SU-DHL-6 (cell line): Measurements from ENCODE around the gene STN1.

Experiments used
- H2AFZ ChIP-seq: fragments of 200-600 bp; sonication (generic); 2 replicates; pipeline ENCODE4 v1.6.1; 2014; ENCODE audit warnings: low read depth, mild to moderate bottlenecking, moderate library complexity, mixed read lengths, antibody characterized with exemption, low read length; ENCODE audit not compliant: severe bottlenecking
- H3F3A ChIP-seq: fragments of 200-600 bp; shearing (Covaris generic); 2 replicates; pipeline ENCODE4 v1.6.0; 2016; ENCODE audit warnings: antibody characterized with exemption, mild to moderate bottlenecking; ENCODE audit not compliant: insufficient read depth
- H3K27ac ChIP-seq: fragments of 200-600 bp; sonication (generic); 2 replicates; pipeline ENCODE4 v1.5.1; 2016; ENCODE audit warnings: low read depth, mild to moderate bottlenecking, low read length, moderate library complexity, mixed read lengths
- H3K27me3 ChIP-seq: fragments of 200-600 bp; sonication (generic), shearing (Covaris generic); 2 replicates; pipeline ENCODE4 v1.6.0; 2014; ENCODE audit warnings: mild to moderate bottlenecking, low read length
- H3K36me3 ChIP-seq: fragments of 200-600 bp; sonication (generic); 2 replicates; pipeline ENCODE4 v1.6.1; 2014; ENCODE audit warnings: mild to moderate bottlenecking, low read length, mixed read lengths
- H3K4me2 ChIP-seq: fragments of 300-600, 200-600 bp; shearing (Covaris generic), sonication (generic); 2 replicates; pipeline ENCODE4 v1.6.0; 2014; ENCODE audit warnings: low read length, low read depth, mild to moderate bottlenecking; ENCODE audit not compliant: poor library complexity, severe bottlenecking
- H3K4me3 ChIP-seq: fragments of 200-600 bp; sonication (generic); 2 replicates; pipeline ENCODE4 v1.5.1; 2014; ENCODE audit warnings: antibody characterized with exemption, low read length, mild to moderate bottlenecking, mixed read lengths; ENCODE audit not compliant: insufficient read depth, poor library complexity, severe bottlenecking
- H3K79me2 ChIP-seq: fragments of 200-600 bp; sonication (generic); 2 replicates; pipeline ENCODE4 v1.6.1; 2014; ENCODE audit warnings: mild to moderate bottlenecking, low read length, moderate library complexity; ENCODE audit not compliant: insufficient read depth
- H3K9ac ChIP-seq: fragments of 200-600 bp; sonication (generic); 2 replicates; pipeline ENCODE4 v1.7.0; 2014; ENCODE audit warnings: mild to moderate bottlenecking, low read length
- H3K9me2 ChIP-seq: fragments of 200-600 bp; sonication (generic); replicated peaks from 2 replicates; pipeline ENCODE4 v1.6.1; 2014; ENCODE audit warnings: low read length; ENCODE audit not compliant: insufficient read depth
- H3K9me3 ChIP-seq: fragments of 200-600 bp; sonication (generic); 2 replicates; pipeline ENCODE4 v1.6.1; 2014; ENCODE audit warnings: low read length, mixed read lengths; ENCODE audit not compliant: insufficient read depth
- H4K20me1 ChIP-seq: fragments of 200-600 bp; sonication (generic); 2 replicates; pipeline ENCODE4 v1.6.1; 2014; ENCODE audit warnings: low read depth, mild to moderate bottlenecking, antibody characterized with exemption, low read length, moderate library complexity, mixed read lengths
- CTCF ChIP-seq: fragments of 200-600 bp; sonication (generic); IDR thresholded peaks from one replicate; pipeline ENCODE4 v1.5.1; 2017; ENCODE audit warnings: antibody characterized with exemption, mild to moderate bottlenecking, low read length, moderate library complexity; ENCODE audit not compliant: insufficient read depth, poor library complexity, severe bottlenecking
- EZH2phosphoT487 ChIP-seq: fragments of 200-600 bp; sonication (generic), shearing (Covaris generic); conservative IDR thresholded peaks from 2 replicates; pipeline ENCODE4 v1.6.1; 2018; ENCODE audit warnings: mild to moderate bottlenecking, antibody characterized with exemption, low read length, moderate library complexity, mixed read lengths

The STN1 gene

DNA sequence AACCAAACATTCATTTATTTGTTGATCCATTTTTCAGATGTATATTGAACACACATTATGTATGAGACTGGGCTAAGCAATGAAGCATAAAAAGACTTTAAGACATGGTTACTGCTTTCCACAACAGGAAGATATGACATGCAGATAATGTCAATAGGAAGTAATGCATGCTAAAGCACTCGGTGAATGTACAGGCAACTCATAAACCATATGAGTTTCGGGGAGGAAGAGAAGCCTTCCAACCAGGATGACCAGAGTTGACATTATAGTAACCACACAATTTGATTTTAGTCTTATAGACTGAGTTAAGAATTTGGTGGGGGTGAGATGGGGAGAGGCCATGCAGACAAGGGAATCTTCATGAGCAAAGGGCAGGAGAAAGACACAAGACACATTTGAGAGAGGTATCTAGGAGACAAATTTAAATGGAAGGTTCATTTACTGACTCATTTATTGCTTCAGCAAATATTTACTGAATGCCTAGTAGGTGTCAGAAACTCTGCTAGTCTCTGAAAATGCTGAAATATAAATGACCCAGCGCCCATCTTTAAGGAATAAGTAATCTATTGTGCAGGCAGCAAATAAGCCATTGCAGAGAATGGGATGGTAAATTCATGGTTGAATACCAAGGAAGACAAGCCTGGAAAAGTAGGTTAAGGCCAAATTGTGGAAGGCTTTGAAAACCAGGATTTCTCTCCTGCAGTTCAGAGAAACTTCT, 30.0 kb upstream of the STN1 start:
- no peak overlapping the region for H2AFZ ChIP-seq
- H3K9me2 ChIP-seq, result no peaks in the 10 kb centered on the region
- H3K9ac ChIP-seq, result no peak overlapping the region
- no peaks in the 10 kb centered on the region for H4K20me1 ChIP-seq
- H3K4me2 ChIP-seq, result no peak overlapping the region
- TF ChIP-seq EZH2phosphoT487, result no peak
- TF ChIP-seq CTCF, result no peak
- no peaks in the 10 kb centered on the region for H3F3A ChIP-seq
- no peak overlapping the region for H3K4me3 ChIP-seq
- no peaks in the 10 kb centered on the region for H3K79me2 ChIP-seq
- H3K27me3 ChIP-seq, result no peaks in the 10 kb centered on the region
- H3K27ac ChIP-seq, result no peak overlapping the region
- H3K36me3 ChIP-seq, result no peaks in the 10 kb centered on the region
- no peaks in the 10 kb centered on the region for H3K9me3 ChIP-seq

DNA sequence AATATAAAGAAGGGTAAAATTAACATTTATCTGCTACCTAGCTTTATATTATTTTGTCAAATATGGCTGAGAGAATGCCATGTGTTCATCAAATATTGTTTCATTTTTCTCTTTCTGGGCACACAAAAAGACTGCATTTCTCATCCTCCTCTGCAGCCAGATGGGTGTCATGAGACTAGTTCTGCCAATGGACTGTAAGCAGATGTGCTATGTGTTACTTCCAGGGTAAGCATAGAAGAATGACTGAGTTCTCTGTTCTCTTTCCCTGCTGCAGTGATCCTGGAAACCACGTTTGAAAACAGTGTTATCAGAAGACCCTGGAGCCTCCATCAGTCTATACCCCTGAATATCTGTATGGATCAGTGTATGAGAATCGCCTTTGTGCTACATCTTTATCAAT, 24.9 kb upstream of the STN1 start:
- Histone ChIP-seq H3K9ac (no peak overlapping the region), H3K27me3 (no peaks in the 10 kb centered on the region), H2AFZ (no peak overlapping the region), H3K79me2 (no peaks in the 10 kb centered on the region), H3K9me3 (no peaks in the 10 kb centered on the region), H3F3A (no peaks in the 10 kb centered on the region), H3K4me2 (no peak overlapping the region), H3K4me3 (no peak overlapping the region), H4K20me1 (no peaks in the 10 kb centered on the region), H3K27ac (no peak overlapping the region), H3K9me2 (no peaks in the 10 kb centered on the region), H3K36me3 (no peaks in the 10 kb centered on the region)
- no peak for TF ChIP-seq EZH2phosphoT487
- TF ChIP-seq CTCF, result no peak

DNA sequence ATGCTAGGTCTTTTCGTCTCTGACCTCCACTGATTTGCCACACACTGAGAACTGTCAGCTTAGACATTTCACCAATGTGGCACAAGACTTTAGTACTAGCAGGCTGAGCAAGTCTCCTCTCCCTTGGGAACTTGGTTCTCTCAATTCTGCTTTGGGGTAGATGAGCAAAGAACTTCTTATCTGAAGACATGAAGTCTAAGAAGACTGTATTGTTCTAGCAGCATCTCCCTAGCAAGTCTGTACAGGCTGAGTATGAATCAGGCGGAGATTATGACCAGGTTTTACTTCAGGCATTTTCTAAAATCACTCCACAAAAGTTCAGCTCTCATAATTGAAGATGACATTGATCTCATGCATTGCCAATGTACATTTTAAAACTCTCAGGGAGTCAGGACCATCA, 23.8 kb upstream of the STN1 start:
- no peak overlapping the region for H3K4me2 ChIP-seq
- no peak overlapping the region for H3K9ac ChIP-seq
- H3K36me3 ChIP-seq, result no peaks in the 10 kb centered on the region
- H3K9me3 ChIP-seq, result no peaks in the 10 kb centered on the region
- no peaks in the 10 kb centered on the region for H3F3A ChIP-seq
- H3K27ac ChIP-seq, result no peak overlapping the region
- no peaks in the 10 kb centered on the region for H4K20me1 ChIP-seq
- H2AFZ ChIP-seq, result no peak overlapping the region
- no peaks in the 10 kb centered on the region for H3K27me3 ChIP-seq
- H3K79me2 ChIP-seq, result no peaks in the 10 kb centered on the region
- TF ChIP-seq CTCF (no peak), EZH2phosphoT487 (no peak)
- no peaks in the 10 kb centered on the region for H3K9me2 ChIP-seq
- H3K4me3 ChIP-seq, result no peak overlapping the region
